ENCODE data around the gene NT5C. TPM values are rescaled to one million over a fixed set of nuclear protein-coding genes. Genes with fewer than 3 reads are reported as not detected.

The NT5C gene
- total RNA-seq, 1 experiment from 2014 or later, result 135 TPM

GRCh38 chr17:75103601-75104554, 27.7 kb downstream of the NT5C start:
- in situ Hi-C loops (cut with HindIII; ENCODE audit: low pct_unique_long_range_greater_than_20kb, low sequenced_read_pairs), result no loop called here
- no peak for DNase-seq (ENCODE audit: low read depth)

DNA sequence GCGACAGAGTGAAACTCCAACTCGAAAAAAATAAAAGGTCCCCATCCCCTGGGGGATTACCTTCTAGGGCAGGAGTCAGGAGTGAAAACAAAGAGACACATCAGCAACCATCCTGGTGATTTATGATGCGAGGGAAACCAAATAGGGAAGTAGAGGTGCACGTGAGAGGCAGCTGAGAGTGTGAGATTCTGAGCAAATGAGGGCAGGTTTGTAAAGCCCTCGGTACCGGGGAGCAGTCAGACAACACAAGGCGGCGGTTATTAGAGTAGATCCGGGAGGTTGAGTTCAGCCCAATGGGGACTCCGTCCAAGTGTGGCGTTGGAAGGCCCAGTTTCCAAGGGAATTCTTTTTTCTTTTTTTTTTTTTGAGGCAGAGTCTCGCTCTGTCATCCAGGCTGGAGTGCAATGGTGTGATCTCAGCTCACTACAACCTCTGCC, 29.1 kb downstream of the NT5C start:
- DNase-seq (ENCODE audit: low read depth), result no peak
- in situ Hi-C loops (cut with HindIII; ENCODE audit: low pct_unique_long_range_greater_than_20kb, low sequenced_read_pairs), result no loop called here

GRCh38 chr17:75099881-75100595, 31.5 kb downstream of the NT5C start:
- DNase-seq (ENCODE audit: low read depth), result no peak
- in situ Hi-C loops (cut with HindIII; ENCODE audit: low pct_unique_long_range_greater_than_20kb, low sequenced_read_pairs), result no loop called here

GRCh38 chr17:75098861-75099260, 32.7 kb downstream of the NT5C start:
- in situ Hi-C loops (cut with HindIII; ENCODE audit: low pct_unique_long_range_greater_than_20kb, low sequenced_read_pairs), result no loop called here

GRCh38 chr17:75097865-75098264, 33.7 kb downstream of the NT5C start:
- in situ Hi-C loops (cut with HindIII; ENCODE audit: low pct_unique_long_range_greater_than_20kb, low sequenced_read_pairs), result no loop called here
- DNase-seq (ENCODE audit: low read depth), result no peak

More at GRCh38 chr17:75098861-75099260, 32.7 kb downstream of the NT5C start:
- no peak for DNase-seq (ENCODE audit: low read depth)

GRCh38 chr17:75096082-75096625, 35.4 kb downstream of the NT5C start:
- DNase-seq (ENCODE audit: low read depth), result peak; percentile 98

DNA sequence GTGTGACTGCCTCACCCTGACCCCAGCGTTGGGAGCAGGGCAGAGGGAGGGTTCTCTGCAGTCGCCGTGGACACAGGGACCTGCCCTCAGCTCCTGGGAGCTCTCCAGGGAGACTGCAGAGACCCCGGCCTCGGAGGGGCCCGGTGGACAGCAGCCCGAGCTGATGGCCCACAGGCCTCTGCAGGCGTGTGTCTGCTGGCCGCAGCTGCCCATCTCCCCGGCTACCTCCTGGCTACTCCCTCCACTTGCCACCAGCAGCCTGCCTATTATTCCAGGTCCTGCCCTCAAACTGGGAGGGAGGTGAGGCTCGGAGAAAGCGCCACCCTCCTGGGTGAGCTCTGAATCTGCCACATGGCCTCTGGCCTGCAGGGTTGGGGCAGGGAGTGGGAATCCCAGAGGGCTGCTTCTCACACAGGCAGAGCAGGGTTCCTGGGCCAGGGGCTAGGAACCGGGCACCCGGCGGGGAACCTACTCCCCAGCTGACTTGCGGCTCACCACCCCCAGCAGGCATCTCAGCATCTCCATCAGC, 36.6 kb downstream of the NT5C start:
- no peak for DNase-seq (ENCODE audit: low read depth)
- in situ Hi-C loops (cut with HindIII; ENCODE audit: low pct_unique_long_range_greater_than_20kb, low sequenced_read_pairs), result no loop called here

More at GRCh38 chr17:75096082-75096625, 35.4 kb downstream of the NT5C start:
- in situ Hi-C loops (cut with HindIII; ENCODE audit: low pct_unique_long_range_greater_than_20kb, low sequenced_read_pairs), result no loop called here

DNA sequence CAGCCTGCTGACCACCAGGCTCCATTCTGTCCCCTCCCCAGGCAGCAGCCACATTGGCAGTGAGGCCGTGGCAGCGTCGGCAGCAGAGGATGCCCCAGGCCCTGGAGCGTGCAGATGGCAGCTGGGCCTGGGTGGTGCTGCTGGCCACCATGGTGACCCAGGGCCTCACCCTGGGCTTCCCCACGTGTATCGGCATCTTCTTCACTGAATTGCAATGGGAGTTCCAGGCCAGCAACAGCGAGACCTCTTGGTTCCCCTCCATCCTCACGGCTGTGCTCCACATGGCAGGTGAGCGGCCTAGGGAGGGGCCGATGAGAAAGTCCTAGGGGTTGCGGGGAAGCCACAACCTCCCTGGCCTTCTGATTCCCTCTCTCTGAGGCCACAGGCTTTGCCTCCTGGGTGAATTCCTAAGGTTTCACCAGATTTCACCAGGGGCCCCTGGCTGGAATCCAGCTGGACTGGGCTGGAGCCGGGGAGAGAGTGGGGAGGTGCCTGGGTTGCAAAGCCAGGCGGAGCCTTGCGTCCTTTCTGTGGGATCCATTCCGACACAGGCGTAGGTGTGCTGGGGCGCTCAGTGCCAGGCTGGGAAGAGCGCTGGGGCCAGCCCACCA, 37.9 kb downstream of the NT5C start:
- in situ Hi-C loops (cut with HindIII; ENCODE audit: low pct_unique_long_range_greater_than_20kb, low sequenced_read_pairs), result no loop called here
- DNase-seq (ENCODE audit: low read depth), result no peak

DNA sequence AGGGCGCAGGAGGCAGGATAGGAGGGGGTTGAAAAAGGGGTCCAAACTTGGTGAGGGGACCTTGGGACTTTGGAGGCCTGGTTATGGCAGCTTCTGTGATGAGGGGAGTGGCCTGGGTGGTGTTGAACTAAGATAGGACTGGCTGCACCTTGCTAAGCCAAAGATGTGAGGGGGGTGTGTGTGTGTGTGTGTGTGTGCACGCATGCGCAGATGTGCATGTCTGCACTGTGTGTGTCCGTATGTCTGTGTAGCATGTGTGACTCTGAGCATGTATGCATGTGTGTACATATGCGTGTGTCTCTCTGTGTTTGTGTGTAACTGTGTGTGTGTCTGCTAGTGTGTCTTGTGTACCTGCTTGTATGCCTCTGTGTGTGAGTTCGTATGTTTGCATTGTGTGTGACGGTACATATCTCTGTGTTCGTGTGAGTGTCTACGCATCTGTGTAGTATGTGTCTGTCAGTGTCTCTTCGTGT, 39.7 kb downstream of the NT5C start:
- DNase-seq (ENCODE audit: low read depth), result no peak
- in situ Hi-C loops (cut with HindIII; ENCODE audit: low pct_unique_long_range_greater_than_20kb, low sequenced_read_pairs), result no loop called here

- DNase-seq (ENCODE audit: low read depth), result no peak
- in situ Hi-C loops (cut with HindIII; ENCODE audit: low pct_unique_long_range_greater_than_20kb, low sequenced_read_pairs), result no loop called here
These were observed 40.4 kb downstream of the NT5C start for GRCh38 chr17:75090871-75091854.

DNA sequence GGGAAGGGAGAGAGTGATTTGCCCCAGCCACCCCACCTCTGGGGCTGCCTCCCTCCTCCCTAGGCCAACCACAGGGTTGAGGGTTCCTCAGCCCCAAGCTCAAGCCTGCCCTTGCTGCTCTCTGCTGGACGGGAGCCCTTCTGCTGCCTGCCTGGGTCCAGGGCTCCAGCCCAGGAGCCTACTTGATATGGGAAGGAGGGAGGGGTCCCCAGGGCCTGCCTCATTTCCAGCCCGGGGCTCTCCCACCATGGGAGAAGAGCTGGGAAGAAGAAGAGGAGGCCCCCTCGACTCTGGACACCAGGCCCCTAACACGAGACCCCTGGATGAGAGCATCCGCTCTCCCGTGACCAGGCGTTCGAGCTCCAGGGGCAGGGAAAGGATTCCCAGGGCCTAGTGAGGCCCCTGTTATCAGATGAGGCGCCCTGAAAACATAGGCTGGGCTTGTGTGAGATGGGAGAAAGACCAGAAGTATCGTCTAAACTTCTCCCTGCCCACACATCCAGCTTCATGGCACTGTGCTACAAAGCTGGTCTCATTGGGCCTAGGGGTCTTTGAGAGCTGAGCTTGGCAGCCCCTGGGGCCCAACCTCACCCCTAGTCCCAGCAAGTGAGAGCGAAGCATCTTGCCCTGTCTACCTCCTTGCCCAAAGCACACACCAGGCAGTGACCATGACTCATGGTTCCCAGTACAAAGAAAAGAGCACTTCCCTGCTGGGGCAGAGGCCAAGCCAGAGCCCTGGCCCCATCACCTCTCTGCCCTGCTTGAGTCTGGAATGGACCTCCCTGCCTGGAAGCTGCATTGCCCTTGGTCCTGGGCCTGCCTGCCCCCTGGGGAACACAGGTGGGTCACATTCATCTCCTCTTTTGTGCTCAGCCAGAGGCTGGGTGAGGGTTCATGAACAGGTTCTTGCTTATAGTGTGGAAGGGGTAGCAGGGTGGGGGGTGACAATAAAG, 42.8 kb downstream of the NT5C start:
- in situ Hi-C loops (cut with HindIII; ENCODE audit: low pct_unique_long_range_greater_than_20kb, low sequenced_read_pairs), result no loop called here
- no peak for DNase-seq (ENCODE audit: low read depth)

DNA sequence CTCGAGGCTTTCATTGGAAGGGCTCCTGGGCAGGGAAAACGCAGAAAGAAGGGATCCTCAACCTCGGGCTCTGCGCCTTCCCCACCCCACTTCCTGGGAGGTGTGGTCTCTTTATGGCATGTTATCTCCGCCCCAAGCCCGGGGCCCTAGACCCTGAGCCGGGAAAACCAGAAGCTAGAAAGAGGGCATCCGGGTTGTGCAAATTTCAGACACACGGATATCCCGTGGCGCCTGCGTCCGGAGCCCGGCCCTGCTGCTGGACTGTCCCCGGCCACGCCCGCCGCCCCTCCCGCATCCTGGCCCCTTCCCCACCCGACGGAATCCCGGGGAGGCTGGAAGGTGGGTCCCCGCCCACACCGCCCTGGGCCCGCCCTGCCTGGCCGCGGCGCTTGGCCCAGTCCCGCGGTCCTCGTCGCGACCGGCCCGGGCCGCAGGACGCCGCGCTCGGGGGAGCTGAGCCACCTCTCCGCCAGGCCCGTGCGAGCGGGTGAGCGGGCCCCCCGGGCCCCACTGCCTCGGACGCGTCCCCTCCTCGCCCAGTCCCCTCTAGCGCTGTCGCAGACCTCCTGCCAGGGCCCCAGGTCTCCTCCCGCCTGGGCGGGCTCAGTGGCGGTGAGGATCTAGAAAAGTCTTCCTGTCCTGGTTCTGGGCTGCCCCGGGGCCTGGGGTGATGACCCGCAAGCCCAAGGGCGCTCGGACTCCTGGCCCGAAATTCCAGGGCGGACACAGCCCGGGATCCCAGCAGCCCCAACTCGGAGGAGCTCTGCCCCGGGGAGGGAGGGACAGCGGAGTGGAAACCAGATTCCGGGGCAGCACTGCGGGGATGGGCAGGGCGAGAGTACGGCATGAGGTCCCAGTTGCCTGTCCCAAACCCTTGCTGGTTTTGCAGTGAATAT, 43.7 kb downstream of the NT5C start, which contains the start of gene SLC16A5:
SLC16A5 (plus strand) TSS at position 397 of the 896 bp plus-strand sequence. CDS start 5,683 bp downstream, outside the sequence.
- no peak for DNase-seq (ENCODE audit: low read depth)
- in situ Hi-C loops (cut with HindIII; ENCODE audit: low pct_unique_long_range_greater_than_20kb, low sequenced_read_pairs), result no loop called here

GRCh38 chr17:75087182-75087557, 44.4 kb downstream of the NT5C start:
- no peak for DNase-seq (ENCODE audit: low read depth)
- in situ Hi-C loops (cut with HindIII; ENCODE audit: low pct_unique_long_range_greater_than_20kb, low sequenced_read_pairs), result no loop called here

GRCh38 chr17:75086496-75087181, 44.9 kb downstream of the NT5C start:
- in situ Hi-C loops (cut with HindIII; ENCODE audit: low pct_unique_long_range_greater_than_20kb, low sequenced_read_pairs), result no loop called here
- no peak for DNase-seq (ENCODE audit: low read depth)

Measured in Caki2 (cell line).